Ascending aorta (tissue), 2 donors: ENCODE results near the gene SMC2. TPM values are rescaled to one million over a fixed set of nuclear protein-coding genes. Genes with fewer than 3 reads are reported as not detected.

Source experiments
- DNase-seq, 2 donors: peaks; one replicate each; pipeline ENCODE4 v3.0.0-alpha.2; 2019; ENCODE audit warnings: low spot score in 2 of 2
- H3K27ac ChIP-seq, 2 donors: fragments of 200-600 bp; sonication (generic); one replicate each; pipeline ENCODE4 v1.5.1; 2016 to 2017; ENCODE audit warnings: mild to moderate bottlenecking in 1 of 2
- H3K27me3 ChIP-seq: fragments of 200-600 bp; sonication (generic); one replicate; pipeline ENCODE4 v1.5.1; 2017
- H3K36me3 ChIP-seq, 2 donors: fragments of 200-600 bp; sonication (generic); one replicate each; pipeline ENCODE4 v1.5.1; 2016
- H3K4me1 ChIP-seq, 2 donors: fragments of 200-600 bp; sonication (generic); one replicate each; pipeline ENCODE4 v1.5.1; 2016 to 2017; ENCODE audit warnings: mild to moderate bottlenecking in 1 of 2
- H3K4me3 ChIP-seq, 2 donors: fragments of 200-600 bp; sonication (generic); one replicate each; pipeline ENCODE4 v1.5.1; 2016 to 2017; ENCODE audit warnings: mild to moderate bottlenecking in 1 of 2
- H3K9me3 ChIP-seq, 2 donors: fragments of 200-600 bp; sonication (generic); one replicate each; pipeline ENCODE4 v1.5.1; 2016
- CTCF ChIP-seq, 3 experiments: fragments of 200-600 bp in 2 of 3; fragments of 450-650 bp in 1 of 3; sonication (generic) in 2 of 3; IDR thresholded peaks; one replicate each; pipeline ENCODE4 v1.5.1; 2016 to 2019; ENCODE audit warnings: antibody characterized with exemption in 3 of 3, mild to moderate bottlenecking in 1 of 3, moderate library complexity in 1 of 3
- intact Hi-C: fragments of 100-400 bp; cut with DNase I; formaldehyde crosslinking; loops from one replicate; pipeline ENCODE4 v1.15.1; 2023
- total RNA-seq: library from RNA; depleted of rRNA; stranded (reverse); fragments of >200 nt; gene quantifications from one replicate; pipeline ENCODE4 v1.1.0, GENCODE V29; 2016

The SMC2 gene
- total RNA-seq: 2.4 TPM

GRCh38 chr9:104093647-104094533, at the start of gene SMC2:
SMC2 (plus strand) TSS chr9:104094309; CDS start chr9:104095385, 1,076 bp downstream.
- peak within 1 kb of the TSS; percentile 59 to 98 for H3K4me3 ChIP-seq
- peaks cover 5 to 19% of the 10 kb centered on the region in 2 donors for H3K4me1 ChIP-seq
- H3K9me3 ChIP-seq: no peaks in the 10 kb centered on the region
- intact Hi-C loops: loop anchor here (5.0 to 10.0 kb wide), 2 partner anchors 1148 to 1601 kb away; partner anchors contain the start of genes SLC44A1 and TMEM38B
- H3K27me3 ChIP-seq: no peaks in the 10 kb centered on the region
- peak; percentile 66 to 95 for DNase-seq
- no peak for TF ChIP-seq CTCF (IDR thresholded peaks at IDR 0.05)
- H3K27ac ChIP-seq: peak within 1 kb of the TSS; percentile 88 to 95
- no peaks in the 10 kb centered on the region for H3K36me3 ChIP-seq

- no peaks in the 10 kb centered on the region for H3K9me3 ChIP-seq
- intact Hi-C loops: no loop called here
- no peak overlapping the region for H3K27ac ChIP-seq
- H3K4me1 ChIP-seq: peaks cover 0 to 1% of the 10 kb centered on the region in 2 donors
- no peak for TF ChIP-seq CTCF (IDR thresholded peaks at IDR 0.05)
- no peak for DNase-seq
- H3K27me3 ChIP-seq: no peaks in the 10 kb centered on the region
- no peaks in the 10 kb centered on the region for H3K36me3 ChIP-seq
- no peak overlapping the region for H3K4me3 ChIP-seq
Observed at GRCh38 chr9:104068546-104068945, 25.6 kb upstream of the SMC2 start.

GRCh38 chr9:104069288-104069687, 24.8 kb upstream of the SMC2 start:
- Histone ChIP-seq H3K27ac (no peak overlapping the region), H3K4me1 (peaks cover 0 to 3% of the 10 kb centered on the region in 2 donors), H3K4me3 (no peak overlapping the region), H3K36me3 (no peaks in the 10 kb centered on the region), H3K27me3 (no peaks in the 10 kb centered on the region), H3K9me3 (no peaks in the 10 kb centered on the region)
- no peak for TF ChIP-seq CTCF (IDR thresholded peaks at IDR 0.05)
- no peak for DNase-seq
- intact Hi-C loops: no loop called here

DNA sequence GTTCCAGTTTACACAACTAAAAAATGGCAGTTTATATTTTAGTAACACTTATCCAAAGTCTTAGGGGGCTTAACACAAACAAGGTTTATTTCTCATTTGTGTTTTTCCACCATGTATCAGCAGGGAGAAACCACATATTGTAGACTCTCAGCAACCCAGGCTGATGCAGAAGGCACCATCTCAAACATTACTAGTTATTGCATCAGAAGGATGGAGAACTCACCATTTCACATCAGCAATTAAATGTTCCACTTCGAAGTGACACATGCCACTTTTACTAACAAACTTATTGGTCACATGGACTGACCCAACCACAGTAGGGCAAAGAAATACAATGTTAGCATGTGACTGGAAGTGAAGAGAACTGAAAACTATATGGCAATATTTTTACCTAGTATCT, 22.5 kb upstream of the SMC2 start:
- Histone ChIP-seq H3K27ac (no peak overlapping the region), H3K9me3 (no peaks in the 10 kb centered on the region), H3K4me3 (no peak overlapping the region), H3K4me1 (peaks cover 0 to 6% of the 10 kb centered on the region in 2 donors), H3K36me3 (no peaks in the 10 kb centered on the region), H3K27me3 (no peaks in the 10 kb centered on the region)
- no peak for TF ChIP-seq CTCF (IDR thresholded peaks at IDR 0.05)
- intact Hi-C loops: no loop called here
- no peak for DNase-seq

GRCh38 chr9:104073098-104073769, 20.9 kb upstream of the SMC2 start:
- Histone ChIP-seq H3K4me3 (no peak overlapping the region), H3K36me3 (no peaks in the 10 kb centered on the region), H3K27me3 (no peaks in the 10 kb centered on the region), H3K4me1 (peaks cover 0 to 6% of the 10 kb centered on the region in 2 donors), H3K27ac (no peak overlapping the region), H3K9me3 (no peaks in the 10 kb centered on the region)
- TF ChIP-seq CTCF (IDR thresholded peaks at IDR 0.05): no peak
- intact Hi-C loops: no loop called here
- no peak for DNase-seq
